ENCODE results near the gene WTAP. TPM values are rescaled to one million over a fixed set of nuclear protein-coding genes. Genes with fewer than 3 reads are reported as not detected.

Gene WTAP
- total RNA-seq, 2 donors from 2014 or later: 73.7 to 84.1 TPM

GRCh38 chr6:159691133-159691962 lies 36.0 kb upstream of the WTAP start:
- Histone ChIP-seq H3K27me3 (no peaks in the 10 kb centered on the region), H3K36me3 (no peaks in the 10 kb centered on the region), H3K9me3 (no peaks in the 10 kb centered on the region), H3K4me1 (no peaks in the 10 kb centered on the region), H3K27ac (peak overlapping the region; percentile 99), H3K4me3 (peak overlapping the region; percentile 97), H3K9ac (ENCODE audit: low read depth in 2 of 2, low read length in 2 of 2) (peak overlapping the region; percentile 96 to 98)
- TF ChIP-seq CTCF (IDR thresholded peaks at IDR 0.05): peak; percentile 74
- peak; percentile 57 for DNase-seq
- intact Hi-C loops (cut with DNase I): loop anchor here (5.0 kb wide), 2 partner anchors 36 to 96 kb away; partner anchors contain the start of genes TCP1 and WTAP

- Histone ChIP-seq H3K36me3 (no peaks in the 10 kb centered on the region), H3K4me3 (peak overlapping the region; percentile 97), H3K4me1 (no peaks in the 10 kb centered on the region), H3K27me3 (no peaks in the 10 kb centered on the region), H3K9me3 (no peaks in the 10 kb centered on the region), H3K27ac (peak overlapping the region; percentile 99), H3K9ac (ENCODE audit: low read depth in 2 of 2, low read length in 2 of 2) (peak overlapping the region; percentile 96 to 98)
- DNase-seq: no peak
- intact Hi-C loops (cut with DNase I): loop anchor here (5.0 kb wide), 2 partner anchors 35 to 95 kb away; partner anchors contain the start of genes TCP1 and WTAP
- no peak for TF ChIP-seq CTCF (IDR thresholded peaks at IDR 0.05)
These were observed 35.4 kb upstream of the WTAP start for GRCh38 chr6:159691963-159692287.

- peak overlapping the region; percentile 97 for H3K4me3 ChIP-seq
- TF ChIP-seq CTCF (IDR thresholded peaks at IDR 0.05): no peak
- intact Hi-C loops (cut with DNase I): loop anchor here (5.0 kb wide), 2 partner anchors 35 to 95 kb away; partner anchors contain the start of genes TCP1 and WTAP
- H3K36me3 ChIP-seq: no peaks in the 10 kb centered on the region
- no peaks in the 10 kb centered on the region for H3K9me3 ChIP-seq
- H3K9ac ChIP-seq (ENCODE audit: low read depth in 2 of 2, low read length in 2 of 2): peak overlapping the region; percentile 96 to 98
- H3K27ac ChIP-seq: peak overlapping the region; percentile 99
- H3K27me3 ChIP-seq: no peaks in the 10 kb centered on the region
- H3K4me1 ChIP-seq: no peaks in the 10 kb centered on the region
- peak; percentile 66 for DNase-seq
These were observed 34.8 kb upstream of the WTAP start for GRCh38 chr6:159692303-159693127.

GRCh38 chr6:159693128-159693893 lies 34.0 kb upstream of the WTAP start, which contains the start of gene SOD2:
SOD2 (minus strand) TSS chr6:159693241; CDS start chr6:159693167, 74 bp downstream.
- Histone ChIP-seq H3K27me3 (no peaks in the 10 kb centered on the region), H3K4me1 (no peaks in the 10 kb centered on the region), H3K27ac (peak within 1 kb of the TSS; percentile 99), H3K9me3 (no peaks in the 10 kb centered on the region), H3K9ac (ENCODE audit: low read depth in 2 of 2, low read length in 2 of 2) (peak within 1 kb of the TSS; percentile 96 to 98), H3K4me3 (peak within 1 kb of the TSS; percentile 97), H3K36me3 (no peaks in the 10 kb centered on the region)
- TF ChIP-seq CTCF (IDR thresholded peaks at IDR 0.05): no peak
- DNase-seq: peak; percentile 87
- intact Hi-C loops (cut with DNase I): loop anchor here (5.0 kb wide), 2 partner anchors 34 to 94 kb away; partner anchors contain the start of genes TCP1 and WTAP
